Activated CD4-positive, CD25-positive, alpha-beta regulatory T cell treated with anti-CD3 and anti-CD28 coated beads, Interleukin-2, amount 50 U/mL, for 16 hours (primary cell): ENCODE results near the gene CBX6.

Experiments used
- DNase-seq: peaks from one replicate; pipeline ENCODE4 v3.0.0-alpha.2; 2020; ENCODE audit warnings: low read depth, low spot score

The CBX6 gene

GRCh38 chr22:38819387-38819940, 52.6 kb downstream of the CBX6 start:
- no peak for DNase-seq

GRCh38 chr22:38817196-38817595, 54.8 kb downstream of the CBX6 start:
- no peak for DNase-seq

- DNase-seq, result no peak
Measured at GRCh38 chr22:38815842-38816241, 56.2 kb downstream of the CBX6 start.
